Measurements from ENCODE around the gene CCDC186.

DNA sequence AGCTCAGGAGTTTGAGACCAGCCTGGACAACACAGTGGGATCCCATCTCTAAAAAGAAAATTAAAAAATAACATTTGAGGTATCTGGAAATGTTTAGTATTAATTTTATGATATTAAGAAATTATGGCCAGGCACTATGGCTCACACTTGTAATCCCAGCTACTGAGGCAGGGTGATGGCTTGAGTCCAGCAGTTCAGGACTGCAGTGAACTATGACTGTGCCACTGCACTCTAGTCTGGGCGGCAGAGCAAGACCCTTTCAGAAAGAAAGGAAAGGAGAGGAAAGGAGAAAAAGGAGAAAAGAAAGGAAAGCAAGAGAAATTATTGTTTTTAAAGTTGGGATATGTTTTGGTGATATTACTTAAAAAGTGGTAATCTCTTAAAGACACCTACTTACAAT, 2.5 kb upstream of the CCDC186 start:
- TF ChIP-seq, protein P1, sequence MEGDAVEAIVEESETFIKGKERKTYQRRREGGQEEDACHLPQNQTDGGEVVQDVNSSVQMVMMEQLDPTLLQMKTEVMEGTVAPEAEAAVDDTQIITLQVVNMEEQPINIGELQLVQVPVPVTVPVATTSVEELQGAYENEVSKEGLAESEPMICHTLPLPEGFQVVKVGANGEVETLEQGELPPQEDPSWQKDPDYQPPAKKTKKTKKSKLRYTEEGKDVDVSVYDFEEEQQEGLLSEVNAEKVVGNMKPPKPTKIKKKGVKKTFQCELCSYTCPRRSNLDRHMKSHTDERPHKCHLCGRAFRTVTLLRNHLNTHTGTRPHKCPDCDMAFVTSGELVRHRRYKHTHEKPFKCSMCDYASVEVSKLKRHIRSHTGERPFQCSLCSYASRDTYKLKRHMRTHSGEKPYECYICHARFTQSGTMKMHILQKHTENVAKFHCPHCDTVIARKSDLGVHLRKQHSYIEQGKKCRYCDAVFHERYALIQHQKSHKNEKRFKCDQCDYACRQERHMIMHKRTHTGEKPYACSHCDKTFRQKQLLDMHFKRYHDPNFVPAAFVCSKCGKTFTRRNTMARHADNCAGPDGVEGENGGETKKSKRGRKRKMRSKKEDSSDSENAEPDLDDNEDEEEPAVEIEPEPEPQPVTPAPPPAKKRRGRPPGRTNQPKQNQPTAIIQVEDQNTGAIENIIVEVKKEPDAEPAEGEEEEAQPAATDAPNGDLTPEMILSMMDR (IDR thresholded peaks at IDR 0.05; ENCODE audit: low read depth, low read length), result no peak
- TF ChIP-seq EZH2phosphoT487 (IDR thresholded peaks at IDR 0.05; ENCODE audit: low read depth), result no peak
